ENCODE data around the gene QSOX2.

GRCh38 chr9:136250676-136251075 is 5.1 kb upstream of the QSOX2 start:
- TF ChIP-seq CTCF (IDR thresholded peaks at IDR 0.05 in 8 of 11, conservative IDR thresholded peaks at IDR 0.05 in 3 of 11) (no peak), POLR2A (IDR thresholded peaks at IDR 0.05) (no peak), POLR2AphosphoS5 (IDR thresholded peaks at IDR 0.05) (no peak)
